OCI-LY1 (cell line): Measurements from ENCODE around the gene CISD2.

Experiments
- H2AFZ ChIP-seq: fragments of 200-600 bp; sonication (generic), shearing (Covaris generic); 2 replicates; pipeline ENCODE4 v1.6.0; 2014; ENCODE audit warnings: antibody characterized with exemption, mild to moderate bottlenecking, low read length
- H3F3A ChIP-seq: fragments of 200-600 bp; sonication (generic), shearing (Covaris generic); 2 replicates; pipeline ENCODE4 v1.6.0; 2014; ENCODE audit warnings: mild to moderate bottlenecking, antibody characterized with exemption, low read length, moderate library complexity; ENCODE audit not compliant: insufficient read depth
- H3K27ac ChIP-seq: fragments of 200-600 bp; sonication (generic); 2 replicates; pipeline ENCODE4 v1.5.1; 2014; ENCODE audit warnings: low read length, mixed run types, mild to moderate bottlenecking, low read depth; ENCODE audit not compliant: poor library complexity, severe bottlenecking
- H3K27me3 ChIP-seq: fragments of 200-600 bp; sonication (generic); 2 replicates; pipeline ENCODE4 v1.6.0; 2014; ENCODE audit warnings: antibody characterized with exemption, mild to moderate bottlenecking, low read length, moderate library complexity; ENCODE audit not compliant: insufficient read depth
- H3K36me3 ChIP-seq: fragments of 200-600 bp; sonication (generic); 2 replicates; pipeline ENCODE4 v1.6.1; 2014; ENCODE audit warnings: mild to moderate bottlenecking, antibody characterized with exemption, low read length, moderate library complexity, mixed read lengths; ENCODE audit not compliant: insufficient read depth
- H3K4me1 ChIP-seq: fragments of 200-600 bp; sonication (generic); 2 replicates; pipeline ENCODE4 v1.5.1; 2014; ENCODE audit warnings: mild to moderate bottlenecking, low read length, moderate library complexity; ENCODE audit not compliant: insufficient read depth, severe bottlenecking
- H3K4me2 ChIP-seq: fragments of 200-600 bp; sonication (generic), shearing (Covaris generic); 2 replicates; pipeline ENCODE4 v1.6.1; 2014; ENCODE audit warnings: low read length
- H3K4me3 ChIP-seq: fragments of 200-600 bp; sonication (generic); 2 replicates; pipeline ENCODE4 v1.5.1; 2014; ENCODE audit warnings: low read length, low read depth, mild to moderate bottlenecking, mixed read lengths; ENCODE audit not compliant: poor library complexity, severe bottlenecking
- H3K79me2 ChIP-seq: fragments of 200-600 bp; shearing (Covaris generic); 2 replicates; pipeline ENCODE4 v1.6.1; 2016; ENCODE audit warnings: mixed run types, low read length, mixed read lengths; ENCODE audit not compliant: insufficient read depth
- H3K9ac ChIP-seq: fragments of 200-600 bp; sonication (generic), shearing (Covaris generic); 2 replicates; pipeline ENCODE4 v1.6.1; 2014; ENCODE audit warnings: mild to moderate bottlenecking, low read length, mixed read lengths
- H3K9me2 ChIP-seq: fragments of 200-600 bp; sonication (generic), shearing (Covaris generic); 2 replicates; pipeline ENCODE4 v1.6.1; 2014; ENCODE audit warnings: low read depth, mild to moderate bottlenecking, low read length, mixed read lengths
- H3K9me3 ChIP-seq: fragments of 200-600 bp; shearing (Covaris generic); 2 replicates; pipeline ENCODE4 v1.6.1; 2014; ENCODE audit warnings: low read length, mixed read lengths
- H4K20me1 ChIP-seq: fragments of 200-600 bp; sonication (generic), shearing (Covaris generic); 2 replicates; pipeline ENCODE4 v1.6.0; 2016; ENCODE audit warnings: mild to moderate bottlenecking, low read length; ENCODE audit not compliant: insufficient read depth
- EZH2 ChIP-seq: fragments of 200-600 bp; sonication (generic), shearing (Covaris generic); IDR thresholded peaks from 2 replicates; pipeline ENCODE4 v1.8.0; 2017; ENCODE audit warnings: borderline replicate concordance, mixed run types, mild to moderate bottlenecking, antibody characterized with exemption, low read length, moderate library complexity, mixed read lengths
- TF ChIP-seq, protein P1 (sequence below): fragments of 200-600 bp; sonication (generic), shearing (Covaris generic); IDR thresholded peaks from 2 replicates; pipeline ENCODE4 v1.5.1; 2017; ENCODE audit warnings: mild to moderate bottlenecking, antibody characterized with exemption, low read length, moderate library complexity, mixed read lengths

Gene CISD2

DNA sequence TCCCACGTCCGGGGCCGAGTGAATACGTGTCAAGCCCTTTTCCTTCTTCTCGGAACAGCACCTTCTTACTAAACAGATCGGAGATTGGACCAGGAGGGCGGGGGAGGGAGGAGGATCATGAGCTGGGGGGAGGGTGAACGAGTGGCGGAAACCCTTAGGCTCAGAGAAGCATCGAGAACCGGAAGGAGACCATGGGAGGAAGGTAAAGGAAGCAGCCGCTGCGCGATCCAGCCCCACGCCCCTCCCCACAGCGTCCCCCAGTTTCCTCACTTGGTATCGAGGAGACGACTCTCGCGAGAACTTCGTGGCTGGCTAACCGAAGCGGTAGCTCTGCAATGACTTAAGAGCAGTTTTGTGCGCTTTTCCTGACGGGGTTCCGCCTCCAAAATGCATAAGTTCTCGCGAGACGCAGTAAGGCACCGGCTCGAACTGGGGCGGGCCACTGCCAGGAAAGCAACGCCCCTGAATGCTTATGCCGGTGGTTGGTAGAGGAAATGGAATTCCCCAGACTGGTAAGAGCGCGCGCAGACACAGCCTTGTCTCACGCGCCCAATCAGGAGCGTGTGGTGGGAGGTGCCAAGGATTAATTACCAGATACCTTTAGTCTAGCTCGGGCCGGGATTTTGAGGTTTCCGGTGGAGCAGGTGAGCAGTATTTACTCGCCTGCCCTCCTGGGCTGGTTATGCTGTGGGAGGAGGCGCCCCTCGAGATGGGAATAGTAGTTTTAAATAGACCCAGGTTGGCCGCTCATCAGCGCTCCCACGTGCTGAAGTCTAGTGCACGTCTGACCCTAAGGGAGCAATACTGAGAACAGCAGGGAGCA lies 40.9 kb upstream of the CISD2 start:
- Histone ChIP-seq H3K4me3 (peak overlapping the region; percentile 98), H3K27ac (peak overlapping the region; percentile 96), H3K27me3 (no peaks in the 10 kb centered on the region), H3K79me2 (peaks cover 40% of the 10 kb centered on the region), H3K4me1 (peaks cover 37% of the 10 kb centered on the region), H2AFZ (no peak overlapping the region), H3K4me2 (peak overlapping the region; percentile 83), H3F3A (no peaks in the 10 kb centered on the region), H3K9me2 (no peaks in the 10 kb centered on the region), H3K36me3 (peaks cover 38% of the 10 kb centered on the region), H3K9ac (peak overlapping the region; percentile 92), H3K9me3 (no peaks in the 10 kb centered on the region), H4K20me1 (no peaks in the 10 kb centered on the region)
- TF ChIP-seq EZH2 = no peak
- TF ChIP-seq, protein P1, sequence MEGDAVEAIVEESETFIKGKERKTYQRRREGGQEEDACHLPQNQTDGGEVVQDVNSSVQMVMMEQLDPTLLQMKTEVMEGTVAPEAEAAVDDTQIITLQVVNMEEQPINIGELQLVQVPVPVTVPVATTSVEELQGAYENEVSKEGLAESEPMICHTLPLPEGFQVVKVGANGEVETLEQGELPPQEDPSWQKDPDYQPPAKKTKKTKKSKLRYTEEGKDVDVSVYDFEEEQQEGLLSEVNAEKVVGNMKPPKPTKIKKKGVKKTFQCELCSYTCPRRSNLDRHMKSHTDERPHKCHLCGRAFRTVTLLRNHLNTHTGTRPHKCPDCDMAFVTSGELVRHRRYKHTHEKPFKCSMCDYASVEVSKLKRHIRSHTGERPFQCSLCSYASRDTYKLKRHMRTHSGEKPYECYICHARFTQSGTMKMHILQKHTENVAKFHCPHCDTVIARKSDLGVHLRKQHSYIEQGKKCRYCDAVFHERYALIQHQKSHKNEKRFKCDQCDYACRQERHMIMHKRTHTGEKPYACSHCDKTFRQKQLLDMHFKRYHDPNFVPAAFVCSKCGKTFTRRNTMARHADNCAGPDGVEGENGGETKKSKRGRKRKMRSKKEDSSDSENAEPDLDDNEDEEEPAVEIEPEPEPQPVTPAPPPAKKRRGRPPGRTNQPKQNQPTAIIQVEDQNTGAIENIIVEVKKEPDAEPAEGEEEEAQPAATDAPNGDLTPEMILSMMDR = no peak

DNA sequence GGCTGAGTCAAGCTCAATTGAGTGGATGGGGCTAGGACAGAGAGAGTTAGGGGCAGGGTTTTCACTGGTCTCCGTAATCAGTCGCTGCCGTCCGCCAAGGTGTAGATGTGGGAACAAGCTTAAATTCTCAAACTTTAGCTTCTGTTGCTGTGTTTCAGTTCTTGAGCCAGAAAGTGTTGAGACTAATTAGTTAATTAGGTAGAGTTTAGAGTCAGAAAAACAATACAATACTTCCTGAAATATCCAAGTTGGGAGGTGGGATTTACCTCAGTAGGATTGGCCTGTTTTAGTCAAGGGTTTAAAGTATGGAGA lies 40.3 kb upstream of the CISD2 start:
- Histone ChIP-seq H3K9ac (peak overlapping the region; percentile 79), H3K79me2 (peaks cover 35% of the 10 kb centered on the region), H2AFZ (no peak overlapping the region), H3K4me3 (peak overlapping the region; percentile 98), H3K36me3 (peaks cover 32% of the 10 kb centered on the region), H3K9me2 (no peaks in the 10 kb centered on the region), H3K27ac (peak overlapping the region; percentile 96), H3F3A (no peaks in the 10 kb centered on the region), H3K27me3 (no peaks in the 10 kb centered on the region), H3K4me2 (peak overlapping the region; percentile 70), H3K4me1 (peaks cover 31% of the 10 kb centered on the region), H3K9me3 (no peaks in the 10 kb centered on the region), H4K20me1 (no peaks in the 10 kb centered on the region)
- TF ChIP-seq, protein P1 = no peak
- TF ChIP-seq EZH2 = no peak

DNA sequence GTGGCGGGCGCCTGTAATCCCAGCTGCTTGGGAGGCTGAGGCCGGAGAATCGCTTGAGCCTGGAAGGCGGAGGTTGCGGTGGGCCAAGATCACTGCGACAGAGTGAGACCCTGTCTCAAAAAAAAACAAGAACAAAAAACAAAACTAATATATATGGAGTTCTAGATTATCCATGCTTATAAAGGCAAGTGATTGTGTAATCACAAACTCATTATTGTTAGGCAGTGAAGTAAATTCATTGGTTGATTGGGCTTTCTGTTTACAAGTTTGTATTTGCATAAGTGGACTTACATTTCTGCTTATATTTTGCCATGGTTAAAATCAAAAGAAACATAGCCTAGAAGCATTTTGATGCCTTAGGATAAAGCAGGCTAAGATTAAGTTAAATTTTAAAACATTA lies 39.0 kb upstream of the CISD2 start:
- H3K4me2 ChIP-seq = no peak overlapping the region
- H3K27me3 ChIP-seq = no peaks in the 10 kb centered on the region
- peaks cover 19% of the 10 kb centered on the region for H3K36me3 ChIP-seq
- H4K20me1 ChIP-seq = no peaks in the 10 kb centered on the region
- no peak overlapping the region for H3K4me3 ChIP-seq
- no peaks in the 10 kb centered on the region for H3K9me3 ChIP-seq
- H3K27ac ChIP-seq = no peak overlapping the region
- no peak for TF ChIP-seq EZH2
- TF ChIP-seq, protein P1 = no peak
- H3K79me2 ChIP-seq = peaks cover 21% of the 10 kb centered on the region
- H3F3A ChIP-seq = no peaks in the 10 kb centered on the region
- no peak overlapping the region for H2AFZ ChIP-seq
- H3K9me2 ChIP-seq = no peaks in the 10 kb centered on the region
- H3K9ac ChIP-seq = no peak overlapping the region
- H3K4me1 ChIP-seq = peaks cover 17% of the 10 kb centered on the region
